IMR-90 (cell line): Measurements from ENCODE around the gene EIF4G3. TPM values are rescaled to one million over a fixed set of nuclear protein-coding genes. Genes with fewer than 3 reads are reported as not detected.

Experiments used
- ATAC-seq: fragments of 200-7000 bp; cut with Tn5 transposase; 2 replicates; pipeline ENCODE4 v1.9.1; 2020; ENCODE audit warnings: low read depth, mild to moderate bottlenecking, moderate library complexity
- BruUV-seq: library from RNA; stranded (reverse); fragments of 400-500 nt; replicated peaks from 2 replicates; lab custom pipeline; 2021; lab: Mats Ljungman, UMichigan
- CTCF ChIA-PET: fragments of 300-600 bp; formaldehyde crosslinking; extraction: SDS; loops from one replicate; lab custom pipeline; 2021; ENCODE audit warnings: antibody characterized with exemption; lab: Yijun Ruan, JAX
- POLR2A ChIA-PET: fragments of 300-600 bp; sonication (Branson Sonifier 250); formaldehyde crosslinking; loops from one replicate; lab custom pipeline; 2022; ENCODE audit warnings: antibody characterized with exemption; ENCODE audit not compliant: unreplicated experiment; lab: Charles Lee
- DNase-seq: peaks from one replicate; pipeline ENCODE4 v3.0.0; 2013
- H2AFZ ChIP-seq: replicated peaks from 2 replicates; pipeline ENCODE3; 2013; ENCODE audit warnings: low read length, mild to moderate bottlenecking; ENCODE audit not compliant: poor library complexity
- H2AK5ac ChIP-seq: 2 replicates; pipeline ENCODE4 v1.6.1; 2013; ENCODE audit warnings: low read depth, low read length, inconsistent platforms
- H2AK9ac ChIP-seq: replicated peaks from 2 replicates; pipeline ENCODE3; 2013; ENCODE audit warnings: mild to moderate bottlenecking, low read depth, low read length, moderate library complexity; ENCODE audit not compliant: poor library complexity
- H2BK120ac ChIP-seq: 2 replicates; pipeline ENCODE4 v1.6.1; 2013; ENCODE audit warnings: low read depth, low read length, inconsistent platforms
- H2BK15ac ChIP-seq: 3 replicates; pipeline ENCODE4 v1.6.1; 2013; ENCODE audit warnings: low read depth, low read length, inconsistent platforms
- H2BK20ac ChIP-seq: 2 replicates; pipeline ENCODE4 v1.6.1; 2013; ENCODE audit warnings: low read depth, mild to moderate bottlenecking, inconsistent platforms, low read length, moderate library complexity
- H2BK5ac ChIP-seq: 2 replicates; pipeline ENCODE4 v1.6.1; 2013; ENCODE audit warnings: mild to moderate bottlenecking, low read depth, low read length, inconsistent platforms; ENCODE audit not compliant: poor library complexity, severe bottlenecking
- H3K14ac ChIP-seq: replicated peaks from 2 replicates; pipeline ENCODE4 v1.6.1; 2013; ENCODE audit warnings: low read depth, low read length, inconsistent platforms
- H3K18ac ChIP-seq: 2 replicates; pipeline ENCODE4 v1.6.1; 2013; ENCODE audit warnings: low read depth, low read length, control low read depth
- H3K23ac ChIP-seq: 2 replicates; pipeline ENCODE4 v1.6.1; 2013; ENCODE audit warnings: low read depth, low read length, inconsistent platforms
- H3K27ac ChIP-seq: 2 replicates; pipeline ENCODE4 v1.5.1; 2013; ENCODE audit warnings: mild to moderate bottlenecking, control low read depth, low read length; ENCODE audit not compliant: insufficient read depth
- H3K27me3 ChIP-seq: 2 replicates; pipeline ENCODE4 v1.6.1; 2013; ENCODE audit warnings: low read length; ENCODE audit not compliant: control insufficient read depth, insufficient read depth
- H3K36me3 ChIP-seq: 2 replicates; pipeline ENCODE4 v1.6.1; 2013; ENCODE audit warnings: low read length, mixed read lengths; ENCODE audit not compliant: control insufficient read depth, insufficient read depth
- H3K4ac ChIP-seq: 2 replicates; pipeline ENCODE4 v1.6.1; 2013; ENCODE audit warnings: low read depth, low read length, inconsistent platforms
- H3K4me1 ChIP-seq: 2 replicates; pipeline ENCODE4 v1.6.1; 2013; ENCODE audit warnings: low read length, mixed read lengths; ENCODE audit not compliant: control insufficient read depth, insufficient read depth
- H3K4me2 ChIP-seq: 2 replicates; pipeline ENCODE4 v1.6.1; 2013; ENCODE audit warnings: low read depth, mild to moderate bottlenecking, control low read depth, low read length, moderate library complexity
- H3K4me3 ChIP-seq: 2 replicates; pipeline ENCODE4 v1.5.1; 2013; ENCODE audit warnings: low read depth, mild to moderate bottlenecking, control low read depth, low read length, moderate library complexity; ENCODE audit not compliant: insufficient read depth
- H3K56ac ChIP-seq: 2 replicates; pipeline ENCODE4 v1.6.1; 2013; ENCODE audit warnings: low read length, inconsistent platforms; ENCODE audit not compliant: insufficient read depth; ENCODE audit errors: extremely low read depth
- H3K79me1 ChIP-seq, 2 experiments: 2 replicates each; pipeline ENCODE4 v1.6.1; 2013; ENCODE audit warnings: low read length in 2 of 2, inconsistent platforms in 1 of 2, low read depth in 1 of 2
- H3K9ac ChIP-seq: 2 replicates; pipeline ENCODE4 v1.6.1; 2013; ENCODE audit warnings: low read depth, low read length, control low read depth
- H3K9me1 ChIP-seq: 2 replicates; pipeline ENCODE4 v1.6.1; 2013; ENCODE audit warnings: low read length, inconsistent platforms; ENCODE audit not compliant: insufficient read depth
- H3K9me3 ChIP-seq: 2 replicates; pipeline ENCODE4 v1.6.1; 2013; ENCODE audit warnings: low read length; ENCODE audit not compliant: control insufficient read depth, insufficient read depth
- H4K20me1 ChIP-seq: 2 replicates; pipeline ENCODE4 v1.6.1; 2013; ENCODE audit warnings: low read length, inconsistent platforms; ENCODE audit not compliant: insufficient read depth
- H4K5ac ChIP-seq: 2 replicates; pipeline ENCODE4 v1.6.1; 2013; ENCODE audit warnings: mild to moderate bottlenecking, low read depth, low read length, control low read depth
- H4K8ac ChIP-seq, 2 experiments: 2 replicates each; pipeline ENCODE4 v1.6.1; 2013; ENCODE audit warnings: low read depth in 2 of 2, low read length in 2 of 2, control low read depth in 1 of 2, inconsistent platforms in 1 of 2
- H4K91ac ChIP-seq: 2 replicates; pipeline ENCODE4 v1.6.1; 2013; ENCODE audit warnings: low read depth, low read length, inconsistent platforms; ENCODE audit not compliant: insufficient read depth
- BHLHE40 ChIP-seq: fragments of 150-350 bp; IDR thresholded peaks from 2 replicates; pipeline ENCODE4 v1.6.1; 2016; ENCODE audit warnings: mild to moderate bottlenecking, low read depth, low read length
- CEBPB ChIP-seq: IDR thresholded peaks from 2 replicates; pipeline ENCODE4 v1.6.1; 2012; ENCODE audit warnings: low read depth, low read length, improper control_type of control experiment
- CHD1 ChIP-seq: IDR thresholded peaks from 2 replicates; pipeline ENCODE4 v1.6.1; 2012; ENCODE audit warnings: low read depth, low read length, improper control_type of control experiment
- CTCF ChIP-seq: conservative IDR thresholded peaks from 2 replicates; pipeline ENCODE4 v1.5.1; 2012; ENCODE audit warnings: mild to moderate bottlenecking, low read depth, low read length, improper control_type of control experiment
- ELK1 ChIP-seq: fragments of 150-350 bp; IDR thresholded peaks from 2 replicates; pipeline ENCODE4 v1.6.1; 2016; ENCODE audit warnings: low read depth, mild to moderate bottlenecking, low read length, moderate library complexity, borderline replicate concordance
- FOS ChIP-seq: fragments of 150-350 bp; IDR thresholded peaks from 2 replicates; pipeline ENCODE4 v1.6.1; 2016; ENCODE audit warnings: low read depth, low read length
- MAFK ChIP-seq: IDR thresholded peaks from 2 replicates; pipeline ENCODE4 v1.6.1; 2012; ENCODE audit warnings: low read depth, low read length, improper control_type of control experiment
- MAZ ChIP-seq: IDR thresholded peaks from 2 replicates; pipeline ENCODE4 v1.6.1; 2012; ENCODE audit warnings: low read depth, mild to moderate bottlenecking, low read length, improper control_type of control experiment, moderate library complexity, borderline replicate concordance
- MXI1 ChIP-seq: IDR thresholded peaks from 2 replicates; pipeline ENCODE4 v1.6.1; 2012; ENCODE audit warnings: low read depth, mild to moderate bottlenecking, low read length, moderate library complexity, borderline replicate concordance
- POLR2A ChIP-seq: IDR thresholded peaks from 2 replicates; pipeline ENCODE4 v1.6.1; 2012; ENCODE audit warnings: mild to moderate bottlenecking, low read depth, low read length
- RFX5 ChIP-seq: IDR thresholded peaks from 2 replicates; pipeline ENCODE4 v1.8.0; 2012; ENCODE audit warnings: low read depth, mild to moderate bottlenecking, low read length, moderate library complexity
- SMC3 ChIP-seq: fragments of 150-350 bp; IDR thresholded peaks from 2 replicates; pipeline ENCODE4 v1.6.1; 2016; ENCODE audit warnings: low read depth, mild to moderate bottlenecking, antibody characterized with exemption, low read length, moderate library complexity
- USF2 ChIP-seq: fragments of 150-350 bp; IDR thresholded peaks from 2 replicates; pipeline ENCODE4 v1.6.1; 2017; ENCODE audit warnings: mild to moderate bottlenecking, antibody characterized with exemption, low read length, low read depth
- WGBS, 2 experiments: methylation state at CpG; one replicate each; pipeline versions ENCODE4 v1.1.5 to v1.1.7; 2013; ENCODE audit warnings: missing lambda C conversion rate in 2 of 2; ENCODE audit not compliant: insufficient read length in 1 of 2; ENCODE audit errors: extremely low coverage in 2 of 2; 5-methylcytosine and 5-hydroxymethylcytosine counted together
- dilution Hi-C: fragments of 300-500 bp; cut with HindIII; formaldehyde crosslinking; loops from one replicate; pipeline ENCODE4 v1.14.3; 2018; ENCODE audit warnings: low sequenced_read_pairs; ENCODE audit not compliant: unreplicated experiment
- in situ Hi-C: fragments of 300-500 bp; cut with MboI; formaldehyde crosslinking; loops from 3 replicates; pipeline ENCODE4 v1.14.3; 2019; ENCODE audit warnings: low sequenced_read_pairs, inconsistent platforms, mixed read lengths
- intact Hi-C: fragments of 100-400 bp; cut with micrococcal nuclease; formaldehyde crosslinking; loops from 2 replicates; pipeline ENCODE4 v1.10.0; 2022
- polyA plus RNA-seq, 3 experiments: library from polyadenylated mRNA; depleted of rRNA; stranded (reverse); fragments of >200 nt; gene quantifications; 2 replicates each; pipeline ENCODE4 v1.2.3, GENCODE V29; 2012; ENCODE audit warnings: low replicate concordance in 1 of 3
- total RNA-seq: library from RNA; depleted of rRNA; stranded (reverse); fragments of >200 nt; gene quantifications from 2 replicates; pipeline ENCODE4 v1.2.3, GENCODE V29; 2012

EIF4G3 gene
- total and polyA plus RNA-seq, 2 of the 4 experiments (the other 2 are of a cell fraction), result 25.8 to 49.2 TPM

- Histone ChIP-seq H3K4ac (no peak overlapping the region), H2AFZ (no peak overlapping the region), H3K27me3 (no peaks in the 10 kb centered on the region), H2AK5ac (no peak overlapping the region), H3K56ac (no peak overlapping the region), H4K5ac (no peak overlapping the region), H4K8ac (no peak overlapping the region), H3K27ac (no peak overlapping the region), H3K23ac (no peak overlapping the region), H3K18ac (no peak overlapping the region), H3K79me1 (no peaks in the 10 kb centered on the region), H2BK5ac (no peak overlapping the region), H4K91ac (no peak overlapping the region), H4K20me1 (peaks cover 8% of the 10 kb centered on the region; the same call in 1 of the 2 replicates), H3K36me3 (peaks cover 55% of the 10 kb centered on the region), H2BK15ac (no peak overlapping the region), H2BK20ac (no peak overlapping the region), H2BK120ac (no peak overlapping the region), H3K9ac (no peak overlapping the region), H3K9me3 (no peaks in the 10 kb centered on the region), H3K4me1 (no peaks in the 10 kb centered on the region), H3K4me2 (no peak overlapping the region), H3K4me3 (no peak overlapping the region), H3K14ac (no peak overlapping the region), H3K9me1 (peaks cover 8% of the 10 kb centered on the region), H2AK9ac (no peak overlapping the region)
- intact Hi-C loops, result no loop called here
- ChIA-PET POLR2A (no interaction called here), CTCF (no interaction called here)
- 91% methylated on average over 12 of the region's 21 CpGs; no CpG with 5 or more reads in 1 of the 2 experiments for WGBS, 2 experiments
- ATAC-seq (no peak), DNase-seq (no peak)
- dilution Hi-C loops, result no loop called here
- in situ Hi-C loops, result loop anchor here (25.0 kb wide), 1 partner anchor 682 kb away; no protein-coding TSS in a partner anchor
- BruUV-seq, result no TSS peak
- no peak for TF ChIP-seq USF2
- no peak for TF ChIP-seq FOS
- no peak for TF ChIP-seq CHD1
- no peak for TF ChIP-seq CTCF
- TF ChIP-seq MAZ, result no peak
- no peak for TF ChIP-seq BHLHE40
- no peak for TF ChIP-seq MXI1
- no peak for TF ChIP-seq MAFK
- TF ChIP-seq ELK1, result no peak
- TF ChIP-seq CEBPB, result no peak
- no peak for TF ChIP-seq RFX5
- TF ChIP-seq POLR2A, result no peak
- no peak for TF ChIP-seq SMC3
Observed at GRCh38 chr1:21219674-21220073, 43.0 kb upstream of the EIF4G3 start.
